ENCODE data around the gene FAIM2. TPM values are rescaled to one million over a fixed set of nuclear protein-coding genes. Genes with fewer than 3 reads are reported as not detected.

The FAIM2 gene
- total and polyA plus RNA-seq, 3 experiments from 2014 or later = 0.39 to 0.72 (median 0.44) TPM

DNA sequence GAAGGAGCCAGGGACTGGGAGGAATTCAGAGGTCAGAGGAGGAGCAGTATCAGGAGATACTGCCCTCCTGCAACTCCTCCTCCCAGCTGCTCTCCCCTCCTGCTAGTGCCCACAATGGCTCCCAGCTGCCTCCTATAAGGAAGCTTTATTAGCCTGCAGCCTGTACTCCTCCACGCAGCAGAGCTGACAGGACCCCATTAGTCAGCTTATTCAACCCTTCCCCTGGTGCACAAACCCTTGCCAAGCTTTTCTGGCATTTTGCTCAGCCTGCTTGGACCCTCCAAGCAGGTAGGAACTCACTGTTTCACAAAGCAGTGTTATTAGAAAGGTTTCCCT lies 39.9 kb upstream of the FAIM2 start:
- H3K27me3 Mint-ChIP-seq = peaks cover 2 to 6% of the 10 kb centered on the region in 2 donors
- no peaks in the 10 kb centered on the region for H3K27me3 ChIP-seq (ENCODE audit: insufficient read depth, low read length, poor library complexity, severe bottlenecking)
- peaks cover 11 to 21% (median 16%) of the 10 kb centered on the region in 3 donors for H3K4me1 Mint-ChIP-seq
- H3K36me3 ChIP-seq (ENCODE audit: insufficient read depth, low read length) = no peaks in the 10 kb centered on the region
- no peaks in the 10 kb centered on the region for H3K36me3 Mint-ChIP-seq
- ChIA-PET CTCF (interaction anchor here (2.8 kb wide), 1 partner anchor 24 kb away, joined by 13 read pairs; no protein-coding TSS in a partner anchor), POLR2A (no interaction called here)
- H3K27ac Mint-ChIP-seq = peak overlapping the region in 1 of 8 donors; percentile 64
- no peak for DNase-seq
- H3K4me1 ChIP-seq (ENCODE audit: insufficient read depth, low read length) = peaks cover 9% of the 10 kb centered on the region
- H3K4me3 Mint-ChIP-seq = no peak overlapping the region
- no peak overlapping the region for H3K4me3 ChIP-seq (ENCODE audit: low read length)
- no peaks in the 10 kb centered on the region for H3K9me3 Mint-ChIP-seq
- H3K27ac ChIP-seq (ENCODE audit: low read depth, low read length) = no peak overlapping the region
- no peaks in the 10 kb centered on the region for H3K9me3 ChIP-seq (ENCODE audit: low read length)

DNA sequence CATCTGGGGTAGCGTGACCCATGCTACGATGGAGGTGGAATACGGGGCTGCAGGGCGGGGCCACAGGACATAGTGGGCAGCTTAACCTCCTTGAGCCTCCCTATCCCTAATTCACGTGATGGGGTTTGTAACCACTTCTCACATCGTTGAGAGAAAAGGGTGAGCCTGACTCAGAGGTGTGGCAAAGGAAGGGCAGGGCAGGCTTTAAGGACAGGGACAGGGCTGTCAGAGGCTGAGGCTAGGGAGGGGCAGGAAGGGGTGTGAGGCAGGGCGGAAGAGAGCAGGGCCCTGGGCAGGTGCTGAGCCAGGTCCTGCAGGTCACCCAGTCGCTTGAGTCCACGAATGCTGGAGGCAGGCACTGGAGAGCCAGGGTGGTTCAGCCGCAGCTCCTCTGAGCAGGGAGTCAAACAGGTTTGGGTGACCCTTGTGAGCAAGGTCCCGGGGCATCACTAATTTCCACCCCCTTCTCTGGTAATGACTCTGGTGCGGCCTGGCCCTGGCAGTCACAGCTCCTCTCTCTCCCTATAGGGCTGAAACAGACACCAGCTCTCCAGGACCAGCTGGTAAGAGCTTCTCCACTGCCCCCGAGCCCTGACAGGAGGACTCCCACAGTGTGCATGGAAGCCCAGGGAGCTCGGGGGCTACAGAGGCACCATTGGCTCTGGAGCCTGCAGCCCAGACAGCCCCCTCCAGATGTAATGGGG lies 39.4 kb upstream of the FAIM2 start:
- Histone ChIP-seq H3K36me3 (ENCODE audit: insufficient read depth, low read length) (no peaks in the 10 kb centered on the region), H3K9me3 (ENCODE audit: low read length) (no peaks in the 10 kb centered on the region), H3K27ac (ENCODE audit: low read depth, low read length) (no peak overlapping the region), H3K27me3 (ENCODE audit: insufficient read depth, low read length, poor library complexity, severe bottlenecking) (no peaks in the 10 kb centered on the region), H3K4me3 (ENCODE audit: low read length) (no peak overlapping the region), H3K4me1 (ENCODE audit: insufficient read depth, low read length) (peaks cover 9% of the 10 kb centered on the region)
- no peak for DNase-seq
- H3K36me3 Mint-ChIP-seq = no peaks in the 10 kb centered on the region
- H3K4me1 Mint-ChIP-seq = peaks cover 11 to 21% (median 16%) of the 10 kb centered on the region in 3 donors
- peaks cover 2 to 4% of the 10 kb centered on the region in 2 donors for H3K27me3 Mint-ChIP-seq
- H3K4me3 Mint-ChIP-seq = peak overlapping the region in 1 of 7 donors; percentile 35
- no peak overlapping the region for H3K27ac Mint-ChIP-seq
- ChIA-PET POLR2A (no interaction called here), CTCF (interaction anchor here (2.8 kb wide), 1 partner anchor 24 kb away, joined by 13 read pairs; no protein-coding TSS in a partner anchor)
- H3K9me3 Mint-ChIP-seq = no peaks in the 10 kb centered on the region

DNA sequence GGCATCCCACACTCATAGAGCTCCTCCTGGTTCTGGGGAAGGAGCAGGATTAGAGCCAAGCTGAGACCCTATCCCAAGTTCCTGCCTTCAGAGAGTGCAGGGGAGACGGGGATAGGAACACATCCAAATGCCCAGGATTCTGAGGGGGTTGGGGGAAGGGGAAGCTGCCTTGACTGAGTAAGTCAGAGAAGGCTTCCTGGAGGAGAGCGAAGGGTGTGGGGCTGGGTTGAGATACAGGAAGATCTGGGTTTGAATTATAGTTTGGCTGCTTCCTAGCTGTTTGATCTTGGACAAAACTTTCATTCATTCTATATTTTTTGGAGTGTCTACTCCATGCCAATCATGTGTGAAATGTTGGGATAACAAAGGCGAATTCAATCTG lies 38.8 kb upstream of the FAIM2 start:
- DNase-seq = no peak
- Histone ChIP-seq H3K4me3 (ENCODE audit: low read length) (no peak overlapping the region), H3K9me3 (ENCODE audit: low read length) (no peaks in the 10 kb centered on the region), H3K36me3 (ENCODE audit: insufficient read depth, low read length) (no peaks in the 10 kb centered on the region), H3K4me1 (ENCODE audit: insufficient read depth, low read length) (peaks cover 9% of the 10 kb centered on the region), H3K27me3 (ENCODE audit: insufficient read depth, low read length, poor library complexity, severe bottlenecking) (no peaks in the 10 kb centered on the region), H3K27ac (ENCODE audit: low read depth, low read length) (no peak overlapping the region)
- H3K9me3 Mint-ChIP-seq = no peaks in the 10 kb centered on the region
- H3K27me3 Mint-ChIP-seq = peaks cover 0 to 2% of the 10 kb centered on the region in 2 donors
- H3K4me3 Mint-ChIP-seq = no peak overlapping the region
- POLR2A ChIA-PET = no interaction called here
- CTCF ChIA-PET = interaction anchor here (2.8 kb wide), 1 partner anchor 25 kb away, joined by 13 read pairs; no protein-coding TSS in a partner anchor
- peak overlapping the region in 1 of 8 donors; percentile 56 for H3K27ac Mint-ChIP-seq
- H3K36me3 Mint-ChIP-seq = no peaks in the 10 kb centered on the region
- H3K4me1 Mint-ChIP-seq = peaks cover 11 to 21% (median 16%) of the 10 kb centered on the region in 3 donors

DNA sequence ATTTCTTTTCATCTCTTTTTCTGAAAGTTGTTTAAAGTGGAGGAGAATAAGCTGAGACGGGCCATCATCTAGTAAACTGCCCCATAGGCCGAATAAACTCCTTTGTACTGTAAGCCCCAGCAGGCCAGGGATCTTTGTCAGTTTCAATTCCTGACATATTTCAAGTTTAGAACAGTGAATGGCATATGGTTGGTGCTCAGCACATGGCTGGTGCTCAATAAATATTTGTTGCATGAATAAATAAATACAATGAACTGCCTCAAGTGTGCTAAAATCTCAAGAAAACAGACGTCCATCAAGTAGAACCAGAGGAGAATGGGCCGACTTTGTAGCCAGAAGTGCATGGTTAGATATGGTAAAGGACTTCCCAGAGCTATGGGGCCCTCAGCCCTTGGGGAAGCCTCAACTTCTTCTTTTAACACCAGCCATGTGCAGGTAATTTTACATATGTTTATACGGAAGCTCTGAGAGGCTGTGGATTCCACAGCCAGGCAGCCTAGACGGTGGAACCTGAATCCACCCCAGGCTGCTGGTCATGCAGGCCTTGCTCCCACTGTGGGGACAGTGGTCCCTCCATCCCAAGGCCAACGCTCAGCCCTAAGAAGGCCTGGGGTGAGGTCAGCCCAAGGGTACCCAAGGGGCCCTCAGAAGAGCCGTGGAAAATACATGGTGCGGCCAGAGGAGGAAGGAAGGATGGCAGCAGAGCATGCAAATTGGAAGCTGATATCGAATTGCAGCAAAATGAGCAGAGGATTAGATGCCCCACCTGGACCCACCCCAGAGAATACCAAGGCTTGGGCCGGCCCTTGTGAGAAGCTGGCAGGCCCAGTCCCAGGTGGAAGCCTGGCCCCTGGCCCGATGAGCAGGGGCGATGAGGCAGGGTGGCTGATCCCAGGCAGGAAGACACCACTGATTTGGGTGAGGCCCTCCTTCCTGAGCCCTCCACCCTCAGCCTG lies 38.1 kb upstream of the FAIM2 start:
- ChIA-PET CTCF (interaction anchor here (2.8 kb wide), 1 partner anchor 26 kb away, joined by 13 read pairs; no protein-coding TSS in a partner anchor), POLR2A (no interaction called here)
- Mint-ChIP-seq H3K4me1 (peaks cover 11 to 21% (median 16%) of the 10 kb centered on the region in 3 donors), H3K36me3 (no peaks in the 10 kb centered on the region), H3K9me3 (no peaks in the 10 kb centered on the region), H3K27me3 (peaks cover 0 to 2% of the 10 kb centered on the region in 2 donors), H3K4me3 (no peak overlapping the region), H3K27ac (peak overlapping the region in 1 of 8 donors; percentile 66)
- no peak for DNase-seq
- H3K27me3 ChIP-seq (ENCODE audit: insufficient read depth, low read length, poor library complexity, severe bottlenecking) = no peaks in the 10 kb centered on the region
- no peaks in the 10 kb centered on the region for H3K9me3 ChIP-seq (ENCODE audit: low read length)
- H3K4me1 ChIP-seq (ENCODE audit: insufficient read depth, low read length) = peaks cover 9% of the 10 kb centered on the region
- H3K27ac ChIP-seq (ENCODE audit: low read depth, low read length) = no peak overlapping the region
- H3K36me3 ChIP-seq (ENCODE audit: insufficient read depth, low read length) = no peaks in the 10 kb centered on the region
- H3K4me3 ChIP-seq (ENCODE audit: low read length) = no peak overlapping the region

DNA sequence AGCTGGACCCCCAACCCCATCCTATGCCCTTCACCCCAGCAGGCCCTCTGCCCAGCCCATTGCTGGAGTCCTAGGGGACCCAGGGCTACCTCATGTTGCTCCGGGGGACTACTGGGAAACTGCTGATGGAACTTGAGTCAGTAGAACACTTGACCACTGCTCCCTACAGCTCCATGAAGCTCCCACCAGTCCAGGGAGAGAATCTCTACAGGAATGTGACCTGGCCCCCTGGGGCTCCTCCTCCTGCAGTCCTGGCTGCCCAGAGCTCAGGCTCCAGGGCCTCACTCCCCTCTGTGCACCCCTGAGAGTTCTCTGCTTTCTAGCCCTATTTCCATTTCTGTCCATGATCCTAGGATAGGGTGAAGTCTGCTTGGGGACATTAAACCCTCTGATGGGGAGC lies 36.0 kb upstream of the FAIM2 start:
- no peaks in the 10 kb centered on the region for H3K27me3 ChIP-seq (ENCODE audit: insufficient read depth, low read length, poor library complexity, severe bottlenecking)
- H3K9me3 ChIP-seq (ENCODE audit: low read length) = no peaks in the 10 kb centered on the region
- Mint-ChIP-seq H3K4me3 (no peak overlapping the region), H3K27me3 (peaks cover 2 to 11% of the 10 kb centered on the region in 2 donors), H3K9me3 (no peaks in the 10 kb centered on the region), H3K36me3 (no peaks in the 10 kb centered on the region), H3K4me1 (peaks cover 5 to 7% (median 6%) of the 10 kb centered on the region in 3 donors), H3K27ac (no peak overlapping the region)
- no peaks in the 10 kb centered on the region for H3K4me1 ChIP-seq (ENCODE audit: insufficient read depth, low read length)
- H3K27ac ChIP-seq (ENCODE audit: low read depth, low read length) = no peak overlapping the region
- no peak overlapping the region for H3K4me3 ChIP-seq (ENCODE audit: low read length)
- ChIA-PET CTCF (no interaction called here), POLR2A (no interaction called here)
- DNase-seq = no peak
- no peaks in the 10 kb centered on the region for H3K36me3 ChIP-seq (ENCODE audit: insufficient read depth, low read length)

DNA sequence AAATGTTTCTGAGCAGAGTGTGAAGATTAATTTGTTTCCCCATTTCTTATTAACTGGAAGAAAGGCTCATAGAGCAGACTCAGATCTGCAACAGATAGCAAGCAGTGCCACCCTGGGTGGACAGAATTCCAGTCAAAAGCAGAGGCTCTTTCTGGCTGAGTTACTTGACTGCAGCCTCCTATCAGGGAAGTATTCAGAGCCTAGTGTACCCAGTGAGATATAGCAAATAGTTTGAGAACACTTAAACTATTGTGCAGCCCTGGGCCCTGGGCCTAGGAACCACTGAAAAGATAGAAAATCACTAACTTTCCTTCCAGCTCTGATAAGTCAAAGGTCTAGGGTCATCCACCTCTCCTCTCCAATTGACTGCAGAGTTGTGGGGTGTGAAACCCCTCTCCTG lies 35.6 kb upstream of the FAIM2 start:
- Mint-ChIP-seq H3K36me3 (no peaks in the 10 kb centered on the region), H3K27me3 (peaks cover 2 to 15% of the 10 kb centered on the region in 2 donors), H3K4me3 (no peak overlapping the region), H3K4me1 (peaks cover 5 to 7% (median 6%) of the 10 kb centered on the region in 3 donors), H3K9me3 (no peaks in the 10 kb centered on the region), H3K27ac (no peak overlapping the region)
- no peaks in the 10 kb centered on the region for H3K36me3 ChIP-seq (ENCODE audit: insufficient read depth, low read length)
- POLR2A ChIA-PET = interaction anchor here (0.7 kb wide), 1 partner anchor 422 kb away, joined by 7 read pairs; no protein-coding TSS in a partner anchor
- DNase-seq = no peak
- no peaks in the 10 kb centered on the region for H3K27me3 ChIP-seq (ENCODE audit: insufficient read depth, low read length, poor library complexity, severe bottlenecking)
- H3K4me1 ChIP-seq (ENCODE audit: insufficient read depth, low read length) = no peaks in the 10 kb centered on the region
- CTCF ChIA-PET = no interaction called here
- H3K4me3 ChIP-seq (ENCODE audit: low read length) = no peak overlapping the region
- H3K27ac ChIP-seq (ENCODE audit: low read depth, low read length) = no peak overlapping the region
- no peaks in the 10 kb centered on the region for H3K9me3 ChIP-seq (ENCODE audit: low read length)

DNA sequence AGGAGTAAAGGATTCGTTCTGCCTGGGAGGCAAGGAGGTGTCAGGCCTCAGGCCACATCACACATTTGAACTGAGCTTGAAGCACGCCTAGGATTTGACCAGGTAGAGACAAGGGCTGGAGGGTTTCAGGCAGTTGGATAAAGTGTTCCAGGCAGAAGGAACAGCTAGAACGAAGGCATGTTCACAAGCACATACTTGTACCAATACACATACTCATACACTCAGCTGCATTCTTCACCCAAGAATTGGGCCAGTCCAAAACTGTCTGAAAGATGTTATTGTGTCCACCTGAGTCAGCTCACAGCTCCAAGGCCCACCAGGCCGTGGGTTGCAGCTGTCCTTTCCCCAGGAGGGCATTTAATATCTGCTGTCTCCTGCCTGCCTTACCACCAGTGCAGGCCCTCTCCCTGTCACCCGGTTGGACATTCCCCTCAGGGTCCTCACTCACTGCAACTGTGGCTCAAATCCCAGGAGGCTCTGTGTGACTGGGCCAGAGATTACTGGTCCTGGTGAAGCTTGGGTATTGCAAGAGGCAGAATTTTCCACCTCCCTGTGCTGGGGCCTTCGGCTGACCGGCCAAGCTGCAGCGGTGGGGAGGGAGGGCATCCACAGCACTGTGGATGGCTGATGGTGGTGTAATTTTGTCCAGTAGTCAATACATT lies 34.1 kb upstream of the FAIM2 start:
- DNase-seq = no peak
- POLR2A ChIA-PET = no interaction called here
- Mint-ChIP-seq H3K27me3 (peaks cover 0 to 15% of the 10 kb centered on the region in 2 donors), H3K36me3 (no peaks in the 10 kb centered on the region), H3K4me3 (no peak overlapping the region), H3K4me1 (peaks cover 2 to 4% (median 2%) of the 10 kb centered on the region in 3 donors), H3K9me3 (no peaks in the 10 kb centered on the region), H3K27ac (no peak overlapping the region)
- Histone ChIP-seq H3K4me1 (ENCODE audit: insufficient read depth, low read length) (no peaks in the 10 kb centered on the region), H3K27me3 (ENCODE audit: insufficient read depth, low read length, poor library complexity, severe bottlenecking) (no peaks in the 10 kb centered on the region), H3K36me3 (ENCODE audit: insufficient read depth, low read length) (no peaks in the 10 kb centered on the region), H3K27ac (ENCODE audit: low read depth, low read length) (no peak overlapping the region), H3K9me3 (ENCODE audit: low read length) (no peaks in the 10 kb centered on the region), H3K4me3 (ENCODE audit: low read length) (no peak overlapping the region)
- CTCF ChIA-PET = interaction anchor here (1.3 to 2.1 kb wide), 2 partner anchors 8 to 30 kb away, joined by 5 to 8 read pairs; no protein-coding TSS in a partner anchor
